Stimulated activated CD4-positive, alpha-beta T cell treated with anti-CD3 and anti-CD28 coated beads, Interleukin-1b, Interleukin-23, amount 100 ng/mL, for 4 hours (primary cell): ENCODE measurements around the gene GOLT1A.

Experiments used
- DNase-seq, 2 donors: peaks; one replicate each; pipeline ENCODE4 v3.0.0-alpha.2; 2020; ENCODE audit warnings: low read depth in 2 of 2

The GOLT1A gene

DNA sequence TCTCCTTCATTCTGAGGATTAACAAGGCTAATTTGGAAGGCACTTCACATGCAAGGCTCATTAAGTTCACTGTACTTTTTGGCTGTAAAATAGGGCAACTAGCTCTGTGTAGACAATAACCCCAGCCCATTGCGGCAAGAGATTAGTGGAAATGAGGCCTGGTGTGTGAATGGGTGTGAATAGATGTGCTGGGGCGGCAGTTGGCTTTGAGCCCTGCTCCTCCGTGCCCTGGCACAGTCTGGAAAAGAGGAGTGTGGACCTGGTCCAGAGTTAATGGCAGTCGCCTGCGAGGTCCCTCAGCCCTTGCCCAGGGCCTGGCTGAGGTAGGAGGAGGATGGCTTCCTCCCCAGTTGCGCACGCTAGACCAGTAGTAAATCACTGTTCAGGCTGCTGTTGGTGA is 22.3 kb downstream of the GOLT1A start:
- DNase-seq = no peak

DNA sequence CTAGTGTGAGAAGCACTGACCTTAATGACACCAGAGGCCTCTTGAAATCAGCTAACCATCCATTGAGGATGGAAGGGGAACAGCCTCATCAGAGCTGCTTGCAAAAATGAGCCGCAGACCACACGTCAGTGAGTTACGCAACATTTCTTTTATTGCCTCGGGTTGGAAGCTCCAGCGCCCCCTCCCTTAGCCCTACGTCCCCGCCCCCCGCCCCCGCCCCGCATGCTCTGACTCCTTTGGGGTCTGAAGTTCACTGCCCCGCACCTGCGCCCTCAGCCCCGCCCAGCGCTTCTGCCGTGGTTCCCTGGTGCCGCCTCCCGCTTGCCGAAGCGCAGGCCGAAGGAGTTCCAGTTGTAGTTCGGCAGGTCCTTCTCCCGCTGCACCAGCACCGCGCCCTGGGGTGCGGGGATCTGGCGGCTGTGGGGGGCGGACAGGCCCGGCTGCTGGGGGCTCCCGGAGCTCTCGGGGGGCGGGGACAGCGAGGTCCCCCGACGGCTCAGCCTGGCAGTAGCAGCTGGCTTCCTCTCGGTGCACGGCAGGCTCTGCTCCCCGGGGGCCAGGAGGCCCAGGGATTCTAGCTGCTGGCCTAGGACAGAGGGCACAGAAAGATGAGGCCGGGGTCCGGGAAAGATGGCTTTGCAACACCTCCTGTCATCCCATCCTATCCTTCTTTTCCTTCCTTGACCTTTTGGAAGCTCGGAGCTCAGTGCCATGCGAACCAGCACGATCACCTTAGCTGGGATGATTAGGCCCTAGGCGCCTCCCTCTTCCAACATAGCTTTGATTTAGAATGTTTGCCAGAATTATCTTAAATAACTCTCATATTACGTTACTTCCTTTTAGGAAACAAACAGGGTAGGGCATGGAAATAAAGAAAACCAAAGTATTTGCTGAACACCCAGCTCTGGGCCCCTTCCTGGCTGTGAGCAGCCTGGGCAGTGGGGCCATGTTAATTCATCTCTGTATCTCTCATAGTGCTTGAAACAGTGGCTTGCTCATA is 23.3 kb downstream of the GOLT1A start:
- DNase-seq = peak in 1 of 2 donors; percentile 5

DNA sequence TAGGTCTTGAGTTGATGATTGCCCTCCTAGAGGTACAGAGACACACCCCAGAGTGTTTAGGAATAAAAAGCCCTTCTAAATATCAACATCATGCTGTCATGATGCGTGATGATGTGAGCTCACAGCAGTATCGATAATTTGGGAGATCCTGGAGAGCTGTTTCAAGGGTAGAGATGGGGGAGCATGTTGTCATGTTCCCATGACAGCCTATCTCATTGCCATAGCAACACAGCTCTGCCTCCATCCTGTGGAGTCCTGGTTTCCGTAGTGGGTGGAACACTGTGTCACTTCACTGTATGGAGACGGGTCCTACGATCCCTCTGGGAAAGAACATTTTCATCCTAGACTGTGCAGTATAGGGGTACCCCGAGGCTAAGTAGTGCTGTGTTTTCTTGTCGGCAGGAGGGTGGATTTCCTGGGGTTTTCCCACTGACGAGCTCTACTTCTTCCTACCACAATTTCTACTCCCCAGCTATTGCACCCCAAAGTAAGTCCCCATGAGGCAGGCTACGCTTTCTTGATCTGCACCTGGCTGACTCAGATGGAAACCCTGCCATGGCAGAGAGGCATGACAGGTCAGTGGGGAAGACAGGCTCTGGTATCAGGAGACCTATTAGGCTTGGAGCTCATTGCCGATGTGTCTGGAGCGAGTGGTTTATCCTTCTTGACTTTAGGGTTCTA is 24.7 kb downstream of the GOLT1A start:
- DNase-seq = no peak

DNA sequence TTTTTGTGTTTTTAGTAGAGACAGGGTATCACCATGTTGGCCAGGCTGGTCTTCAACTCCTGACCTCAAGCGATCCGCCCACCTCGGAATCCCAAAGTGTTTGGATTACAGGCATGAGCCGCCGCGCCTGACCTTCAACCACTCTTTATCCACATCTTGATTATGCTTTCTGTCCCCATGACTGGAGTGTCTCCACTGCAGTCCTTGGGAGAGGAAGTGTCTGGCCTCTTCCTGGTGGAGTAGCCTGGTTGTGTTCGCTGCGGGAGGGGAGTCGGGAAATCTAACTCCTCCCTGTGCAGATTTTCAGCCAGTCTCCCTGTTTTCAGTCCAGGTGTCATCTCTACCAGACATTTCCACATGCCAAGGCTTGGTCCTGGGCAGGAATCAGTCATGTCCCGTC is 27.2 kb downstream of the GOLT1A start:
- no peak for DNase-seq

DNA sequence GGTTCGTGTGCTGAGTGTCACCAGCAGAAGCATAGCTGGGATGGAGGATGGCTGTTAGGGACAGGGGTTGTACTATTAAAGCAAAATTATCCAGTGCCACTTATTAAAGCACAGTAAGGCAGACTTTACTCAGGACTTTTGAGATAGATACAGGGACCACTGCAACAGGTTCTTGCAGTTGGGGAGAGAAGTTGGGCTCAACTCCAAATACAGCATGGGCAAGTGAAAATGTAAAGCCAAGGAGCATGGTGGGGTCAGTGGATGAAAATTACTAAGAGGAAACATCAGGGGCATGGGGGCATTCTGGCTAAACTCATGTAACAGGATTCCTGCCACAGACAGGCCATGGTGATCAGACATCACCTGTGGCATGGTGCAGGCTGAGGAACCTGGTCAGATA is 32.7 kb downstream of the GOLT1A start:
- DNase-seq = no peak

DNA sequence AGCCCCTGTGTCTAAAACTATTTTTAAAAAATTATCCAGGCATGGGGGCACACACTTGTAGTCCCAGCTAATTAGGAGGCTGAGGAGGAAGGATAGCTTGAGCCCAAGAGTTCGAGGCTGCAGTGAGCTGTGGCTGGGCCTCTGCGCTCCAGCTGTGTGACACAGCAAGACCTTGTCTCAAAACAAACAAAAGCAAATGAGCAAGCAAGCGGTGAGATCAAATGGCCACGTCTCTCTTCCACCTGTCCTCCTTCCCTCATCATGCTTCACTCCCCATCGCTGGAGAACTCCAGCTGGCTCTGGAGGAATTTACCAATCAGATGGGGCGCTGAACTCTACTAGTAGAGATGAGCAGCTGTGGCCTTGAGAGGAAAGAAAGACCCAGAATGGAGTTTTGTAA is 33.7 kb downstream of the GOLT1A start:
- no peak for DNase-seq

DNA sequence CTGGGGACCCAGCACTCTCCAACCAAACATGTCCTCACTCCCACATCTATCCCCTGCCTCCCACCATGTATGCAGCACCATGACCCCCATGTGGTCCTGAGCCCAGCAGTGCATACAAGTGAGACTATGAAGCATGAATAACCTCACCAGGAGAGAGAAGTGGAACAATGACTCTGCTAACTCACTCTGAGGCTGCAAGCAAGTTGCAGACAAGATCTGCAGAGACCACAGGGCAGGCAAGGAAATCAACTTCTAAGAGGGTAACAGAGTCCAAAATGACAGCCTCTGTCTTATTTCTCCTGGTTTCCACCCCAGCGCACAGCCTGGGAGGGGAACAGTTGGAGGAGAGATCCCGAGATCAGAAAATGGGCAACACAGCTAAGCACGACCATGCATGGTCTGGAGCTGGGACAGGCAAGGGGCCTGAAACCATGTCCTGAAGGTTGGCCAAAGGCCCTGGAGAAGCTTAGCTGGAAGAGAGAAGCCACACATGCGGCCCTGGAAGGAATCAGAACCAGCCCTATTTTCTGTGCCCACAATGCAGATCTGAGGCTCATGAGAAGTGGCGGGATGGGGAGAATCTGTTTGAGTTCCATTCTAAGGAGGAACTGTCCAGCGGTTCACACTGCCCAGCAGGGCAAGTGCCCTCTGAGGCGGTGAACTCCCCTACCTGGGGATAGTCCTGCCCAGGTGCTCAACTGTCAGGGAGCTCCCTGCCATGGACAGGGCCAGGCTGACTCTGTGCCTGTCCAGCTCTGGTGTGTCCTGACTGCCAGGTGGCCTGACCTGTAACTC is 35.1 kb downstream of the GOLT1A start:
- no peak for DNase-seq

DNA sequence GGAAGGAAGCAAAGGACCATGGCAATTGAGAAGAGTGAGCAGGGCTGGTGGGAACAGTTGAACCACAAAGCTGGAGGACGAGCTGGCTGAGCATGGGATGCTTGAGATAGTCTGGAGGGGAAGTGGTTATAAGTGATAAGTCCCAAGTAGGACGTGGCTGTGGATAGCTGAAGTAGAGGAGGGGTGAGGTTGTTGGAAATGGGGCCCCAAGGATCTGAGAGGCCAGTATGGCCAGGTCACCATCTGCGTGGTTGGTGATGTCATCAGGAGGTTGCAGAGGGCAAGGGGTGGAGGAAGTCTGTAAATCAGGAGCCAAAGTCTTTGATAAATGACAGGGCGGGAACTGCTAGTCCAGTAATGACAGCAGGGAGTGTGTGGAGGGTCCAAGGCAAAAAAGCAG is 36.7 kb downstream of the GOLT1A start:
- no peak for DNase-seq

DNA sequence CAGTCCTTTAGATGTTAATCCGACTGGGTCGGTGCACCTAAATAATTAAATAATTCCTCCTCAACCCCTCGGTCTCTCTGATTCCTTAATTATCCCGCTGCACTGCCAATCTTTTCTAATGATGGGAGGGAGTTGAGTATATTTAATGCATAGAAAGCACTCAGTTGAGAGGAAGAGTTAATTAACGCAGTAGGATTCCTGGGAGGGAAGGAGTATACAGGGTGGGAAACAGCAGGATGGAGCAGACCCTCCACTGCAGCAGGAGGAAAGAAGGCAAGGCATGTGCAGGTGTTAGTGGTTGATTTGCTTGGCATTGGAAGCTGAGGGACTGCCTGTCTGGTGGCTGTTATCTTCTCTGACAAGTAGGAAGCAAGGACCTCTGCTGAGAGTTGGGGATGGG is 37.7 kb downstream of the GOLT1A start:
- no peak for DNase-seq

DNA sequence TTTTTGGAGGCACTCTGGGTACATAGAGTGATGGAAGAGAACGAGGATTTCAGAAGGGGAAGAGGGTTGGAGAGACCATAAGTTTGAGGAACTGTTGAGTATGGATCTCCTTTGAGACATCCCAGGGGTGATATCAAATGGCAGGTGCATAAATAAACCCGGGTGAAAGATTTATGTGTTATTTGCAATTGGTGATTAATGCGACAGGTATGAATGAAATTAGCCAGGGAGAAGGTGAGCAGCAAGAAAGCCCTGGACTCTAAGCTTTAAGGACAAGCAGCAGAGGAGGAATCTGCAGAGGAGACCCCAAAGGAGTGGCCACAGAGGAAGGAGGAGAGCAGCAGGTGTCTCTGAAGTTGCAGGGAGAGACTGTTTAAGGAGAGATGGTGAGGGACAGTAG is 38.8 kb downstream of the GOLT1A start:
- DNase-seq = no peak

DNA sequence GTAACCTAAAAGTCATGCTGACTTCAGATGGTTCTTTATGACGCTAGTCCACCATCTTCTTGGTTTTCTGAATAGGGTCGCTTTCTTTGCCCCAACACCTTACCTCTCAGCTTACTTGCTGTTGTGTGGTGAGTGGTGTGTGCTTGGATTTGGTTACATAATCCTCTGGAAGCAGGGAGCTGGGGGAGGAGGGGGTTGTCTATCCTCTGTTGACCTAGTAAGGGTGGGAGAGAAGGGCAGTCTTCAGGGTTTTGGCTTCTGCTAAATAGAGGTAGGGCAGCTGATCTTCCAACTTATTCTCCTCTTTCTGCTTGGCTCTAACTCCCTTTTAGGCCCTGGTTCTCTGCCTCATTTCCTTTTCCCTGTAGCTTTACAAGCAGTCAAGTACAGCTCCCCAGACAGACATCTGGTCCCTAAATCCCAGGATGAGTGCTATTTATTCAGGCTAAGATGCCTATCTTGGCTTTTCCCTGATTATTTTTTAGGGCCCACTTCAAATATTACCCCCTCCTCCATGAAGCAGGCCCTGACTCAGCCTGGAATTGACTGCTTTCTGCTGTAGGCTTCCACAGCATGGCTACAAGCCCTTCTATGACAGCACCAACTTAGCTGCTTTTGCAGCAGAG is 41.3 kb downstream of the GOLT1A start:
- no peak for DNase-seq

DNA sequence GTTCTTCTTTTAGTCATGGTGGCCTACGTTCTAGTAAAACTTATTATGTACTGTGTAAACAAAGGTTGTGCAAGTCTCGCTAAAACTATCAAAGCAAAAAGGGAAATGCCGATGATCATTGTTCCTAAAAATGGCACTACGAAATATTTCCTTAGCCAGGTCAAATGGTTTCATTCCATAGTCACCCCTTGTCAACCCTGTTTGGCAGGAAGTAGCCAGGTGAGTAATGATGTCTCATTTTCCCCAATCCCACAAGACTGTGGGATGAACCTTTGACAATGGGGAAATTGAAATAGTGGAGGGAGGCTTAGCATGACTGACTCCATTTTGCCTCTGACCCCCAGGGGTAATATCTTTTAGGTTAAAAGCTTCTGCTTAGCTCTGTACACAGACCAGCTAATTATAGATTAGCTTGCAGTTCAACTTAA is 42.0 kb downstream of the GOLT1A start:
- no peak for DNase-seq

DNA sequence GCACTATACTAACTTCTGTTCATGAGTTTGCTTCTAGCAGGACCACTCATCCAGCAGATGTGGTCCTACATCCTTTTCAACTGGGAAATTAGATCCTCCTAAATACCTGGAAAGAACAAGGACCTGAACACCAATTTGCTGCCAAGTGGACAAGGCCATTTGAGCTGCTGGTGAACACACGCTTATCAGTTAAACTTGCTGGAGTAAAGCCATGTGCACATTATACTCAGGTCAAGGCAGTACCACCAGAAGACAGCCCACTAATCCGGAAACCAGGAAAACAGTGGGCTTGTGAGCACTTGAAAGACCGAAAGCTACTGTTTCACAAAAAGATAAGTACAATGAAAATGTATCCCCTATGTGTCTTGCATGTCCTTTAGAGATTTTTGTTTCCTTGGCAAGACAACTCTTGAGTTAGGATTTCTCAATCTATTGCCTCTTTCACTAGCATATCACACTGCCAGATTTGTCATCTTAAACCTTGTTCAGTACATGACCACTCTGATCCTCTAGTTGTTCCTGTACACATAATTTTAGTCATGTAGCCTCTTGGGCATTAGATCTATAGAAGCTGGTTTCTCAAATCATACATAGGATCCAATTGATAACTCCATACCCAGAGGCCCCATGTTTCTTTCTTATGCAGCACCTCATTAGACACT is 43.2 kb downstream of the GOLT1A start:
- no peak for DNase-seq

DNA sequence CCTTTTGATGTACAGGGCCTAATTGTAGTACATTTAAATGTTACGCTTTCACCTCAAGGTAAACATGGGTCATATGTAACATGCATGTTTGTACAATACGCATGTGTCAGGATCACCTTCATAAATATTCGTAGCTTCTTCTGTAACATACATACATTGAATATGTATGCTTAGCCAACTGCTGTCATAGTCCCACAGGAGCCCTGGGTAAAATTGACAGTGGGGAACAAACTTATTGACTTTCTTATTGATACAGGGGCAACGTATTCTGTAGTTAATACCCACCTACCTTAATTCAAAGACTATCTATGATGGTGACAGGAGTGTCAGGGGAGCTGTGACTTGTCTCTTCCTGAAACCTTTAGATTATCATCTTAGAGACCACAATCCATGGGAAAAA is 43.9 kb downstream of the GOLT1A start:
- no peak for DNase-seq

DNA sequence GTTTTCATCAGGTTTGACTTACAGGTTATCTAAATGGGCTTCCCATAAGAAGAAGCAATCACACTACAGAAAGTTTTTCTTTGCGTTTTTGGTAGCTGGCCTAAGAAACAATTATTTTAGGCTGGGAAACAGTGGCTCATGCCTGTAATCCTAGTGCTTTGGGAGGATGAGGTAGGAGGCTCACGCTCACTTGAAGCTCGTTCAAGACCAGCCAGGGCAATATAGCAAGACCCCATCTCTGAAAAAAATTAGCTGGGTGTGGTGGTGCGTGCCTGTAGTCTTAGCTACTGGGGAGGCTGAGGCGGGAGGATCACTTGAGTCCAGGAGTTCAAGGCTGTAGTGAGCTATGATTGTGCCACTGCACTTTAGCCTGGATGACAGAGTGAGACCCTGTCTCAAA is 46.1 kb downstream of the GOLT1A start:
- no peak for DNase-seq

DNA sequence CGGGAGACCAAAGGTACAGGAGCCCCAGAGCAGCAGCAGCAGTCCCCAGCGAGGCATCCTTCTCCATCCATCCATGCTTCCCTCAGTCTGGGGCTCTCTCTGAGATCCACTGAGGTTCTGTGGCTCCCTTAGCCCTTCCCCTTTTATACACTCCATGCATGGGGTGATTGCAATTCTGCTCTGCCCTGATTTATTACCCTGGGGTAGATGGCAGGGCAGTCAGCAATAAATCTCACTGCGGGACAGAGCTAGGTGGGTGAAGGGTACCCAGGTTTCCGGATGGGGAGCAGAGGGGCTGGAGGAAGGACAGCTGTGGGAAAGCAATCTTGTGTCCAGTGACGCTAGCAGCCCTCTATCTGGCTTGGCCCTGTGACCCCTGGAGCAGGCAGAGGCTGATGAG is 47.6 kb downstream of the GOLT1A start, which contains the start of gene REN:
Gene REN, minus strand, starts transcription at position 119 of the 400 bp plus-strand sequence. Its CDS starts 44 bp downstream, at position 75.
- DNase-seq = no peak

DNA sequence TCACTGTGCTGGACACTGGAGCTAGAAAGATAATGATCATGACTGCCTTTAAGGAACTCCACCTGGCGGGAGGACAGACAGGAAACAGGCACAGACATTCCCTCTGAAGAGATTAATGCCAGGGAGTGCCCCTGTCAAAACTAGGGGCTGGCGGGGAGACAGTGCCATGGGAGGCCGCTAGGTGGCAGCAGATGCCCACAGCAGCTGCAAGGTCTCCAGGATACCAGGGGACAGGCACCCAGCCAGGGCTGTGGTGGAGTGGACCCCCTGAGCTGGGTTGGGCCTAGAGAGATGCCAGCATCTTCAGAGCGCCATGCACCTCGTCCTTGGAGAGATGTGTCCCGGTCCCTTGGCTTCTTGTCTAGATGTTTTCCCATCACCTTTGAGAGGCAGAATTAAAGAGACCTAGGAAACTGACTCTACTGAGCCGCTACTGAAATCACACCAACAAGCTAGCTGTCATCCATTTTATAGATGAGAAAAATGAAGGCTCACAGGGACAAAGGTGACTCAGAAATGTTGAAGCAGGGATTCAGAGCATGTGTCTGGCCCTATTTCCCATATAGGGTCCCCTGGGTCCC is 51.2 kb downstream of the GOLT1A start:
- peak; percentile 70 to 73 for DNase-seq

DNA sequence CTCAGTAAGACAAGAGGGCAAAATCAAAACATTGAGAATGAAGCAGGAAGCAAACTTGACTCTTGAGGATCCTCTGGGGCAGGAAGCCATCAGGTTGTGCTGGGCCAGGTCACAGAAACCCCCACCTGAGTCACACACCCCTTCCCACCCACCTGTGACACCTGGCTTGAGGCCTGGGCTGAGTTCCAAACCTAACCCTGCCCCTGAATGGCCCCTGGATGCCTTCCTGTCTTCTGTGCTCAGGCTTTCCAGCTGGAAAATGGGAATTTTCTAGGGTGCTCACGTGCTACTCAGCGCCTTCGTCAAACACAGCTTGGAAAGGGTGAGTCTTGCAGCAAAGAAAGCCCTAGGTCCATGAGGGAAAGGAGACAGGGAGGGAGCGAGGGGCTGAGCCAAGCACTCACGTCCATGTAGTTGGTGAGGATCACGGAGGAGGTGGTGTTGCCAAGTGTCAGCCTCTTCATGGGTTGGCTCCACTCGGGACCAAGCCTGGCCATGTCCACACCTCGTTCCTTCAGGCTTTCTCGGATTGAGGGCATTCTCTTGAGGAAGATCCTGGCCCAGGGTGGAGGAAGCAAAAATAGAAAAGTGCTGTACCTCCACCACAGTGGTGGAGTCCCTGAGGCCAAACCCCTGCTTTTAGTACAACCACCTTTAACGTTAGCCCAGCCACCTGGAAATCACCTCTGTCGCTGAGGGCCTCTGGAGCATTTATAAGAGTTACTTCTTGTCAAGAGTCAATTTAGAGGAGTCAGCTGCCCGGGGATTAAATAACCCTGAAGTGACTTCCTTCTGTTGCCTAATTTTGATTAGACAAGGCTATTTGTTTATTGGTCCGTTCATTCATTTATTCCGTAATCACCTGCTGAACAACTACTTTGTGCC is 51.9 kb downstream of the GOLT1A start:
- DNase-seq = no peak

DNA sequence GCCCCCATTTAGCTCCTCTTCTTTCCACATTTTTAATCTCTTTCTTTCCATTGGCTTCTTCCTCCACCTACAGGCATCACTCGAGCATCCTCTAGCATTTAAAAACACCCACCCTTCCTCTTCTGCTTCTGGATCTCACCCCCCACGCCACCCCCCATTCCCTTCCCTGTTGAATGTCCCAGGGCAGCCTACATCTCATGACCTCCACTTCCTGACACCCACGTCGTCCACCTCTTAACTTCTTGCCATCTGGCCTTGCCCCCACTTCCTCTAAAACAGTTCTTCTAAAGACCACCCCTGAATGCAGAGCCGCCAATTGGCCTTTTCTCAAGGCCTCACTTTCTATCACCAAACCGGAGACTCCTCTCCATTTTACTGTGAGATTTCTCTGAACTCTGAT is 55.8 kb downstream of the GOLT1A start:
- DNase-seq = no peak

DNA sequence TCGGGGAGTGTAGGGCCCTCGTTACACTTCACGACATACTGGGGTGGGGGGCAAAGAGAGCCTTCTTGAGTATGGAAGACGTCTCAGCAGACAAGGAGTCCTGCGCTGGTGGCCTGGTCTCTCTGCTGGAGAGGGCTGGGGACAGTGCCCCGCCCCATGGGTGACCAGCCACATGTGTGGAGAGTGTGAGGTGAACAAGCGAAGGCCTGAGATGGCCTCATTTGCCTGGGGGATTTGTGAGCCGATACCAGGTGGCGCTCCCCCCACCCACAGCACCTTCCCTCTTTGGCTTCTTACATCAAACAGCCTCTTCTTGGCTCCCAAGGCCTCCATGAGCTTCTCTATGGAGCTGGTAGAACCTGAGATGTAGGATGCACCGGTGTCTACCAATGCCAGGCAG is 57.9 kb downstream of the GOLT1A start:
- DNase-seq = no peak
